ENCODE measurements around the gene NUBP1. TPM values are rescaled to one million over a fixed set of nuclear protein-coding genes. Genes with fewer than 3 reads are reported as not detected.

Gene NUBP1
- 16.1 and 16.4 TPM in 2 replicates for polyA plus RNA-seq (2013)

DNA sequence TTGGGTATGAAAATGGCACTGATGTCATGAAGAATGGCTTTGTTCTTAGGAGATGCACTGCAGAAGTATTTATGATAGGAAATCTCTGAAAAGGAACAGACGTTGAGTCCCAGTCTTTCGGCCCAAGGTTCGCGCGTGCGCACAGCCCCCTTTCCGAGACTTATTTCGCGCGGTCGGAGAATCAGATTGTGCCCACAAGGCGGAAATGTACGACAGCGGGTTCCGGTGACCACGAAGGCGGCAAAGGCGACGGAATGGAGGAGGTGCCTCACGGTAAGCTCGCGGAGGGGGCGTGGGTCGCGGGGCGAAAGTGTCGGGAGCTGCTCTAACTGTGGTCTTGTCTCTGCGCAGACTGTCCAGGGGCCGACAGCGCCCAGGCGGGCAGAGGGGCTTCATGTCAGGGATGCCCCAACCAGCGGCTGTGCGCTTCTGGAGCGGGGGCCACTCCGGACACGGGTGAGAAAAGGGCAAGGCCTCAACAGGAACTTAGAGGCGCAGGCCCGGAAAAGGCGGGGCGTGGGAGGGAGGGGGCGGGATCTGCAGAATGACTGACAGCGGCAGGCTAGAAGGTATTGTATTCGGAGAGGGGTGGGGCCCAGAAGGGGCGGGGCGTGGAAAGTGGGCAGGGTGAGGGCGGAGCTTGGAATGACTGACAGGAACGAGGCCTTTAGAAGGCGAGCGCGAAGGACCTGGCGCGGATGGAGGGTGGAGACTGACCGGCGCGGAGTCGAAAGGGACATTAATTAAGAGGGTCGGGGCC lies at the start of gene NUBP1:
Gene NUBP1, plus strand, starts transcription at position 233 of the 760 bp plus-strand sequence. Its CDS starts 22 bp downstream, at position 255.
- H3K79me2 ChIP-seq (ENCODE audit: control insufficient read depth, insufficient read depth, low read length, poor library complexity), result peaks cover 4% of the 10 kb centered on the region
- no CpG with 5 or more reads among the region's 57 CpGs for WGBS (ENCODE audit: extremely low coverage, insufficient coverage, insufficient read length)
- peak within 1 kb of the TSS; percentile 97 for H3K4ac ChIP-seq (ENCODE audit: low read depth, low read length)
- peak within 1 kb of the TSS; percentile 99 for H3K18ac ChIP-seq (ENCODE audit: low read length)
- peak within 1 kb of the TSS; percentile 99 for H2AFZ ChIP-seq (ENCODE audit: insufficient read depth, low read length, poor library complexity)
- H4K12ac ChIP-seq (ENCODE audit: low read depth, low read length), result peak within 1 kb of the TSS; percentile 98
- peak within 1 kb of the TSS; percentile 98 for H3K14ac ChIP-seq (ENCODE audit: low read length)
- no peaks in the 10 kb centered on the region for H3K27me3 ChIP-seq (ENCODE audit: insufficient read depth, low read length)
- peak within 1 kb of the TSS; percentile 96 for H2BK120ac ChIP-seq (ENCODE audit: insufficient read depth, low read length, poor library complexity)
- H3K23ac ChIP-seq (ENCODE audit: low read length), result no peak within 1 kb of the TSS
- H3K4me3 ChIP-seq (ENCODE audit: low read depth, low read length), result peak within 1 kb of the TSS; percentile 97
- peak within 1 kb of the TSS; percentile 98 for H3K9ac ChIP-seq (ENCODE audit: low read length)
- peak within 1 kb of the TSS; percentile 100 for H4K8ac ChIP-seq (ENCODE audit: low read depth, low read length)
- peak within 1 kb of the TSS; percentile 98 for H2BK5ac ChIP-seq (ENCODE audit: low read depth, low read length, poor library complexity)
- H3K79me1 ChIP-seq (ENCODE audit: low read length), result peaks cover 8% of the 10 kb centered on the region
- H3K36me3 ChIP-seq (ENCODE audit: control insufficient read depth in 1 of 2, insufficient read depth in 2 of 2, low read length in 2 of 2), result no peaks in the 10 kb centered on the region
- peak within 1 kb of the TSS; percentile 98 for H4K91ac ChIP-seq (ENCODE audit: low read depth, low read length)
- H2BK12ac ChIP-seq (ENCODE audit: low read length), result peak within 1 kb of the TSS; percentile 5
- peaks cover 2 to 6% of the 10 kb centered on the region in 2 experiments for H3K4me1 ChIP-seq (ENCODE audit: control insufficient read depth in 1 of 2, insufficient read depth in 2 of 2, low read length in 2 of 2)
- H3K27ac ChIP-seq (ENCODE audit: low read depth, low read length), result peak within 1 kb of the TSS; percentile 94
- H3K4me2 ChIP-seq (ENCODE audit: low read length), result peak within 1 kb of the TSS; percentile 77
- H3K9me3 ChIP-seq (ENCODE audit: insufficient read depth, low read depth, low read length), result peaks cover 2% of the 10 kb centered on the region
- DNase-seq, result peak; percentile 98 to 99
- H2AK5ac ChIP-seq (ENCODE audit: low read length), result no peak within 1 kb of the TSS

DNA sequence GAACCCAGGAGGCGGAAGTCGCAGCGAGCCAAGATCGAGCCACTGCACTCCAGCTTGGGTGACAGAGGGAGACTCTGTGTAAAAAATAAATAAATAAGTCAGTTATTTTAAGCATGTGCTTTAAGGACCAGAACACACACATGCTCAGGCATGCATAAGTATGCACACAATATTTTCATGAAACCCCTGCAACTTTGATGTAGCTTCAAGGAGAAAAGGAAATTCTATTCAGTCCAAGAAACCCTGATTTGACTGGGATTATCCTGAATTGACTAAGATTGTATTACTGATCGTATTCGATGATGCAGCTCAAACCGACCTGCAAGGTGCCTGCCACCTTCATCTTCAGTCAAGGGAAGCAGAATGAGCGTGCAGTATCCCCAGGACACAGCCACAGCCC lies 49.8 kb upstream of the NUBP1 start:
- Histone ChIP-seq H3K14ac (ENCODE audit: low read length) (no peak overlapping the region), H3K4me3 (ENCODE audit: low read depth, low read length) (no peak overlapping the region), H3K4me1 (ENCODE audit: control insufficient read depth in 1 of 2, insufficient read depth in 2 of 2, low read length in 2 of 2) (no peaks in the 10 kb centered on the region), H3K27me3 (ENCODE audit: insufficient read depth, low read length) (no peaks in the 10 kb centered on the region), H3K4ac (ENCODE audit: low read depth, low read length) (no peak overlapping the region), H2BK120ac (ENCODE audit: insufficient read depth, low read length, poor library complexity) (no peak overlapping the region), H3K36me3 (ENCODE audit: control insufficient read depth in 1 of 2, insufficient read depth in 2 of 2, low read length in 2 of 2) (no peaks in the 10 kb centered on the region), H2AFZ (ENCODE audit: insufficient read depth, low read length, poor library complexity) (no peak overlapping the region), H3K23ac (ENCODE audit: low read length) (no peak overlapping the region), H2AK5ac (ENCODE audit: low read length) (no peak overlapping the region), H3K9ac (ENCODE audit: low read length) (no peak overlapping the region), H2BK5ac (ENCODE audit: low read depth, low read length, poor library complexity) (no peak overlapping the region), H3K79me2 (ENCODE audit: control insufficient read depth, insufficient read depth, low read length, poor library complexity) (no peaks in the 10 kb centered on the region), H3K79me1 (ENCODE audit: low read length) (no peaks in the 10 kb centered on the region), H3K9me3 (ENCODE audit: insufficient read depth, low read depth, low read length) (no peaks in the 10 kb centered on the region), H4K8ac (ENCODE audit: low read depth, low read length) (no peak overlapping the region), H4K91ac (ENCODE audit: low read depth, low read length) (no peak overlapping the region), H3K18ac (ENCODE audit: low read length) (no peak overlapping the region), H3K4me2 (ENCODE audit: low read length) (no peak overlapping the region), H3K27ac (ENCODE audit: low read depth, low read length) (no peak overlapping the region), H4K12ac (ENCODE audit: low read depth, low read length) (no peak overlapping the region), H2BK12ac (ENCODE audit: low read length) (no peak overlapping the region)
- WGBS (ENCODE audit: extremely low coverage, insufficient coverage, insufficient read length), result no CpG with 5 or more reads among the region's 8 CpGs
- no peak for DNase-seq

GRCh38 chr16:10694306-10694705 lies 49.3 kb upstream of the NUBP1 start:
- Histone ChIP-seq H3K79me2 (ENCODE audit: control insufficient read depth, insufficient read depth, low read length, poor library complexity) (no peaks in the 10 kb centered on the region), H3K4me1 (ENCODE audit: control insufficient read depth in 1 of 2, insufficient read depth in 2 of 2, low read length in 2 of 2) (no peaks in the 10 kb centered on the region), H2AFZ (ENCODE audit: insufficient read depth, low read length, poor library complexity) (no peak overlapping the region), H3K4me2 (ENCODE audit: low read length) (no peak overlapping the region), H3K27ac (ENCODE audit: low read depth, low read length) (no peak overlapping the region), H3K36me3 (ENCODE audit: control insufficient read depth in 1 of 2, insufficient read depth in 2 of 2, low read length in 2 of 2) (no peaks in the 10 kb centered on the region), H3K18ac (ENCODE audit: low read length) (no peak overlapping the region), H2BK5ac (ENCODE audit: low read depth, low read length, poor library complexity) (no peak overlapping the region), H3K27me3 (ENCODE audit: insufficient read depth, low read length) (no peaks in the 10 kb centered on the region), H3K4me3 (ENCODE audit: low read depth, low read length) (no peak overlapping the region), H4K91ac (ENCODE audit: low read depth, low read length) (no peak overlapping the region), H4K8ac (ENCODE audit: low read depth, low read length) (no peak overlapping the region), H3K9ac (ENCODE audit: low read length) (no peak overlapping the region), H4K12ac (ENCODE audit: low read depth, low read length) (no peak overlapping the region), H3K9me3 (ENCODE audit: insufficient read depth, low read depth, low read length) (no peaks in the 10 kb centered on the region), H3K23ac (ENCODE audit: low read length) (no peak overlapping the region), H2AK5ac (ENCODE audit: low read length) (no peak overlapping the region), H2BK12ac (ENCODE audit: low read length) (no peak overlapping the region), H3K14ac (ENCODE audit: low read length) (no peak overlapping the region), H2BK120ac (ENCODE audit: insufficient read depth, low read length, poor library complexity) (no peak overlapping the region), H3K79me1 (ENCODE audit: low read length) (no peaks in the 10 kb centered on the region), H3K4ac (ENCODE audit: low read depth, low read length) (no peak overlapping the region)
- no CpG with 5 or more reads among the region's 21 CpGs for WGBS (ENCODE audit: extremely low coverage, insufficient coverage, insufficient read length)
- DNase-seq, result no peak

- Histone ChIP-seq H3K14ac (ENCODE audit: low read length) (no peak within 1 kb of the TSS), H2AFZ (ENCODE audit: insufficient read depth, low read length, poor library complexity) (no peak within 1 kb of the TSS), H3K79me2 (ENCODE audit: control insufficient read depth, insufficient read depth, low read length, poor library complexity) (no peaks in the 10 kb centered on the region), H3K27ac (ENCODE audit: low read depth, low read length) (no peak within 1 kb of the TSS), H3K4me2 (ENCODE audit: low read length) (no peak within 1 kb of the TSS), H3K4ac (ENCODE audit: low read depth, low read length) (no peak within 1 kb of the TSS), H2BK12ac (ENCODE audit: low read length) (no peak within 1 kb of the TSS), H2BK5ac (ENCODE audit: low read depth, low read length, poor library complexity) (no peak within 1 kb of the TSS), H3K27me3 (ENCODE audit: insufficient read depth, low read length) (no peaks in the 10 kb centered on the region), H3K9me3 (ENCODE audit: insufficient read depth, low read depth, low read length) (no peaks in the 10 kb centered on the region), H3K36me3 (ENCODE audit: control insufficient read depth in 1 of 2, insufficient read depth in 2 of 2, low read length in 2 of 2) (no peaks in the 10 kb centered on the region), H4K8ac (ENCODE audit: low read depth, low read length) (no peak within 1 kb of the TSS), H3K18ac (ENCODE audit: low read length) (no peak within 1 kb of the TSS), H3K4me1 (ENCODE audit: control insufficient read depth in 1 of 2, insufficient read depth in 2 of 2, low read length in 2 of 2) (no peaks in the 10 kb centered on the region), H2AK5ac (ENCODE audit: low read length) (no peak within 1 kb of the TSS), H3K4me3 (ENCODE audit: low read depth, low read length) (no peak within 1 kb of the TSS), H3K79me1 (ENCODE audit: low read length) (no peaks in the 10 kb centered on the region), H2BK120ac (ENCODE audit: insufficient read depth, low read length, poor library complexity) (no peak within 1 kb of the TSS), H4K91ac (ENCODE audit: low read depth, low read length) (no peak within 1 kb of the TSS), H4K12ac (ENCODE audit: low read depth, low read length) (no peak within 1 kb of the TSS), H3K23ac (ENCODE audit: low read length) (no peak within 1 kb of the TSS), H3K9ac (ENCODE audit: low read length) (no peak within 1 kb of the TSS)
- DNase-seq, result no peak
- no CpG with 5 or more reads among the region's 5 CpGs for WGBS (ENCODE audit: extremely low coverage, insufficient coverage, insufficient read length)
These were observed 48.8 kb upstream of the NUBP1 start, which contains the start of gene TEKT5 for GRCh38 chr16:10694830-10695229. TSS of gene TEKT5 (minus strand) at chr16:10694930. CDS start at chr16:10694873, 57 bp downstream.

Data from trophoblast cell (in vitro differentiated cells and primary cell).